HEK293T (cell line): ENCODE results near the gene MRPL18.

Experiments
- ARNT ChIP-seq: fragments of 450-650 bp; IDR thresholded peaks from 2 replicates; pipeline ENCODE4 v1.6.1; 2017; ENCODE audit warnings: mild to moderate bottlenecking
- BHLHE40 ChIP-seq: fragments of 450-650 bp; IDR thresholded peaks from 2 replicates; pipeline ENCODE4 v1.6.1; 2016; ENCODE audit warnings: mild to moderate bottlenecking, moderate library complexity, borderline replicate concordance
- CTBP1 ChIP-seq: fragments of 450-650 bp; IDR thresholded peaks from 2 replicates; pipeline ENCODE4 v1.6.1; 2016; ENCODE audit warnings: borderline replicate concordance
- ELF4 ChIP-seq: fragments of 450-650 bp; IDR thresholded peaks from 2 replicates; pipeline ENCODE4 v1.6.1; 2017; ENCODE audit warnings: antibody characterized with exemption
- FOXA1 ChIP-seq: fragments of 450-650 bp; IDR thresholded peaks from 2 replicates; pipeline ENCODE4 v1.6.1; 2016; ENCODE audit warnings: mild to moderate bottlenecking
- FOXK2 ChIP-seq: fragments of 450-650 bp; IDR thresholded peaks from 2 replicates; pipeline ENCODE4 v1.6.1; 2016; ENCODE audit warnings: mild to moderate bottlenecking
- FOXM1 ChIP-seq: fragments of 450-650 bp; IDR thresholded peaks from 2 replicates; pipeline ENCODE4 v1.6.1; 2017; ENCODE audit warnings: mild to moderate bottlenecking, borderline replicate concordance
- HDGF ChIP-seq: fragments of 450-650 bp; IDR thresholded peaks from 2 replicates; pipeline ENCODE4 v1.6.1; 2017; ENCODE audit warnings: antibody characterized with exemption, borderline replicate concordance
- L3MBTL2 ChIP-seq: fragments of 450-650 bp; conservative IDR thresholded peaks from 2 replicates; pipeline ENCODE4 v1.6.1; 2016; ENCODE audit warnings: mild to moderate bottlenecking
- PKNOX1 ChIP-seq: fragments of 450-650 bp; IDR thresholded peaks from 2 replicates; pipeline ENCODE4 v1.6.1; 2016
- SP1 ChIP-seq: fragments of 450-650 bp; IDR thresholded peaks from 2 replicates; pipeline ENCODE4 v1.6.1; 2017
- SUZ12 ChIP-seq: fragments of 450-650 bp; IDR thresholded peaks from 2 replicates; pipeline ENCODE4 v1.6.1; 2016; ENCODE audit warnings: mild to moderate bottlenecking
- TARDBP ChIP-seq: fragments of 450-650 bp; IDR thresholded peaks from 2 replicates; pipeline ENCODE4 v1.6.1; 2016
- ZNF384 ChIP-seq: fragments of 450-650 bp; IDR thresholded peaks from 2 replicates; pipeline ENCODE4 v1.6.1; 2016

- no peak for TF ChIP-seq FOXM1
- no peak for TF ChIP-seq ZNF384
- TF ChIP-seq CTBP1 = no peak
- TF ChIP-seq FOXK2 = no peak
- TF ChIP-seq SP1 = no peak
- no peak for TF ChIP-seq SUZ12
- TF ChIP-seq ELF4 = peak; percentile 99
- TF ChIP-seq TARDBP = no peak
- TF ChIP-seq HDGF = no peak
- no peak for TF ChIP-seq ARNT
- peak; percentile 100 for TF ChIP-seq PKNOX1
- TF ChIP-seq FOXA1 = no peak
- peak; percentile 16; the same call in 1 of the 2 replicates for TF ChIP-seq L3MBTL2
- TF ChIP-seq BHLHE40 = no peak
These were observed at the start of gene MRPL18 for GRCh38 chr6:159790149-159790955.
